ENCODE data around the gene FIP1L1.

- TF ChIP-seq CTCF (IDR thresholded peaks at IDR 0.05) (no peak), POLR2A (IDR thresholded peaks at IDR 0.05) (no peak)
Observed at GRCh38 chr4:53456178-53456577, 78.7 kb downstream of the FIP1L1 start.
